Naive thymus-derived CD4-positive, alpha-beta T cell (primary cell): ENCODE measurements around the gene UBXN11. TPM values are rescaled to one million over a fixed set of nuclear protein-coding genes. Genes with fewer than 3 reads are reported as not detected.

Experiments used
- ATAC-seq: fragments of 150-1000 bp; cut with Tn5 transposase; 2 replicates; pipeline ENCODE4 v1.10.0; 2021; ENCODE audit warnings: mild to moderate bottlenecking, moderate library complexity
- CTCF ChIA-PET: fragments of 350-600 bp; sonication (Branson Sonifier 250); formaldehyde crosslinking; loops from one replicate; lab custom pipeline; 2021; ENCODE audit warnings: antibody characterized with exemption; lab: Charles Lee
- POLR2A ChIA-PET: fragments of 350-600 bp; sonication (Branson Sonifier 250); formaldehyde crosslinking; loops from one replicate; lab custom pipeline; 2021; ENCODE audit warnings: antibody characterized with exemption, inconsistent platforms; lab: Charles Lee
- DNase-seq, 9 donors: peaks; one replicate each; pipeline versions ENCODE4 v3.0.0 to v3.0.0-alpha.2; 2020 to 2022; ENCODE audit warnings: mixed read lengths in 1 of 9
- H3K27ac ChIP-seq: one replicate; pipeline ENCODE4 v1.7.0; 2013; ENCODE audit warnings: mild to moderate bottlenecking, low read depth, low read length, moderate library complexity
- H3K27me3 ChIP-seq, 2 donors: one replicate each; pipeline ENCODE4 v1.7.0; 2013; ENCODE audit warnings: low read length in 2 of 2, mild to moderate bottlenecking in 2 of 2, moderate library complexity in 2 of 2; ENCODE audit not compliant: control insufficient read depth in 2 of 2, insufficient read depth in 2 of 2
- H3K36me3 ChIP-seq, 3 experiments: 1 replicate in 2 of 3; 2 replicates in 1 of 3; pipeline ENCODE4 v1.7.0; 2013; ENCODE audit warnings: low read length in 3 of 3, mild to moderate bottlenecking in 3 of 3, moderate library complexity in 1 of 3; ENCODE audit not compliant: insufficient read depth in 3 of 3, control insufficient read depth in 2 of 3
- H3K4me1 ChIP-seq, 2 donors: one replicate each; pipeline ENCODE4 v1.7.0; 2013; ENCODE audit warnings: low read length in 2 of 2, mild to moderate bottlenecking in 2 of 2, moderate library complexity in 1 of 2; ENCODE audit not compliant: control insufficient read depth in 2 of 2, insufficient read depth in 2 of 2
- H3K4me3 ChIP-seq: 2 replicates; pipeline ENCODE4 v1.7.0; 2013; ENCODE audit warnings: mild to moderate bottlenecking, low read length
- H3K9me3 ChIP-seq, 3 experiments: 1 replicate in 2 of 3; 2 replicates in 1 of 3; pipeline ENCODE4 v1.7.0; 2013; ENCODE audit warnings: low read length in 3 of 3; ENCODE audit not compliant: control insufficient read depth in 2 of 3
- H3K27ac Mint-ChIP-seq, 9 donors: one replicate each; pipeline ENCODE4 v1.8.0; 2020 to 2022; ENCODE audit warnings: mixed read lengths in 9 of 9, mild to moderate bottlenecking in 8 of 9, moderate library complexity in 5 of 9, inconsistent platforms in 2 of 9
- H3K27me3 Mint-ChIP-seq, 5 donors: one replicate each; pipeline ENCODE4 v1.8.0; 2021 to 2022; ENCODE audit warnings: mixed read lengths in 5 of 5, mild to moderate bottlenecking in 1 of 5
- H3K36me3 Mint-ChIP-seq, 5 donors: one replicate each; pipeline ENCODE4 v1.8.0; 2020 to 2022; ENCODE audit warnings: mixed read lengths in 5 of 5, mild to moderate bottlenecking in 3 of 5, inconsistent platforms in 1 of 5
- H3K4me1 Mint-ChIP-seq, 7 donors: one replicate each; pipeline ENCODE4 v1.8.0; 2020 to 2022; ENCODE audit warnings: mixed read lengths in 7 of 7, mild to moderate bottlenecking in 3 of 7, inconsistent platforms in 1 of 7
- H3K4me3 Mint-ChIP-seq, 10 donors: one replicate each; pipeline ENCODE4 v1.8.0; 2020 to 2022; ENCODE audit warnings: mild to moderate bottlenecking in 10 of 10, mixed read lengths in 10 of 10, moderate library complexity in 6 of 10, inconsistent platforms in 2 of 10
- H3K9me3 Mint-ChIP-seq, 11 donors: one replicate each; pipeline ENCODE4 v1.8.0; 2020 to 2022; ENCODE audit warnings: mixed read lengths in 11 of 11, mild to moderate bottlenecking in 4 of 11, inconsistent platforms in 1 of 11, moderate library complexity in 1 of 11
- intact Hi-C, 2 donors: fragments of 100-400 bp; cut with micrococcal nuclease; formaldehyde crosslinking; loops; one replicate each; pipeline ENCODE4 v1.15.1; 2023
- polyA plus RNA-seq, 2 donors: library from polyadenylated mRNA; unstranded; fragments of 300-500 nt; fragmentation: Illumina TruSeq; gene quantifications; one replicate each; pipeline ENCODE4 v1.2.3, GENCODE V29; 2021
- total RNA-seq, 6 experiments: library from RNA in 5 of 6; stranded (reverse) in 5 of 6; gene quantifications; 1 replicate in 5 of 6; 2 replicates in 1 of 6; pipeline ENCODE4 v1.2.3 and lab custom pipeline; 2021 to 2026

UBXN11 gene
- total and polyA plus RNA-seq, 7 experiments from 2014 or later = 10.5 to 131 (median 49.6) TPM

DNA sequence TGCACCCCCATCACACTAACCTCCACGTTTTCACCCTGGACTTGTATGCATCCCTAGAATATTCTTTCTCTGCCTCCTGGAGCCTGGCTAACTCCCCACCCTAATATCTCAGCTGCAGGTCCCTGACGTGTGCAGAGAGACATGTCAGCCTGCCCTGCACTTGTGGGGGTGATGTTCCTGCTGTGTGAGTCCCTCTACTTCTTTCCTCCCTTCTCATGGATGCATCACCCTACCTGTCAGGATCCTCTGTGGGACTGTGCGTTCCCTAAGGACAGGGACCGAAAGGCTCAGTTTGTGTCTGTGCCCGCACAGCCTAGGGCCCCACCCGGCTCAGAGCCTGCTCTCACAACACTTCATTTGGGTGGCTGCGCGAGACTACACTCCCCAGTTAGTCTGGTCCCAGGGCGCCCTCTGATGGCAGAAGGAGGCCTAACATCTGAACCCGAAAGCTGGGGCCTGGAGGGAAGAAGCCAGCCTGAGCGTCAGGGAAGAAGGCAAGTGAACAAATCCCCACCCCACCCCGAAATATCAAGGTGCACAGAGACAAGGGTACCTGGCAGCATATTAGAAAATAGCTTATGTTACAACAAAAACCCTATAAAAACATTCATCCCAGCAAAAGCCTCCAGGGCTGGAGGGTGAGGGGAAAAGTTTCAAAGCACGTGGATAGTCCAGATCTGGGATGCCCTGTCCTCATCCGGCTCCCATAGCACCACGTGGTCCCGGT lies 15.0 kb upstream of the UBXN11 start:
- CTCF ChIA-PET = interaction anchor here (0.6 to 19.8 kb wide), 15 partner anchors 10 to 151 kb away, joined by 3 to 541 read pairs (median 4); partner anchors contain the start of genes CEP85, SH3BGRL3 and UBXN11
- Mint-ChIP-seq H3K4me1 (peaks cover 40 to 70% (median 48%) of the 10 kb centered on the region in 7 donors), H3K36me3 (peaks cover 18 to 53% (median 32%) of the 10 kb centered on the region in 5 donors), H3K9me3 (peaks cover 0 to 2% (median 0%) of the 10 kb centered on the region in 11 donors), H3K27me3 (no peaks in the 10 kb centered on the region), H3K27ac (peak overlapping the region; percentile 87 to 99 (median 96)), H3K4me3 (peak overlapping the region; percentile 79 to 99 (median 94))
- Histone ChIP-seq H3K9me3 (no peaks in the 10 kb centered on the region), H3K27ac (peak overlapping the region; percentile 77), H3K36me3 (peaks cover 0 to 51% (median 20%) of the 10 kb centered on the region in 3 experiments), H3K4me1 (peaks cover 42 to 45% of the 10 kb centered on the region in 2 donors), H3K4me3 (peak overlapping the region; percentile 98), H3K27me3 (no peaks in the 10 kb centered on the region)
- ATAC-seq = peak; percentile 93
- peak; percentile 85 to 98 (median 92) for DNase-seq
- intact Hi-C loops = loop anchor here (1.0 to 2.0 kb wide), 11 partner anchors 14 to 153 kb away; partner anchors contain the start of genes ZNF593 (in 2 of the 2), C1orf232 (in 1 of the 2) and CEP85 (in 1 of the 2)
- POLR2A ChIA-PET = interaction anchor here (0.8 to 35.3 kb wide), 19 partner anchors 13 to 151 kb away, joined by 3 to 1967 read pairs (median 5); partner anchors contain the start of genes CEP85, SH3BGRL3, UBXN11 and ZNF593

DNA sequence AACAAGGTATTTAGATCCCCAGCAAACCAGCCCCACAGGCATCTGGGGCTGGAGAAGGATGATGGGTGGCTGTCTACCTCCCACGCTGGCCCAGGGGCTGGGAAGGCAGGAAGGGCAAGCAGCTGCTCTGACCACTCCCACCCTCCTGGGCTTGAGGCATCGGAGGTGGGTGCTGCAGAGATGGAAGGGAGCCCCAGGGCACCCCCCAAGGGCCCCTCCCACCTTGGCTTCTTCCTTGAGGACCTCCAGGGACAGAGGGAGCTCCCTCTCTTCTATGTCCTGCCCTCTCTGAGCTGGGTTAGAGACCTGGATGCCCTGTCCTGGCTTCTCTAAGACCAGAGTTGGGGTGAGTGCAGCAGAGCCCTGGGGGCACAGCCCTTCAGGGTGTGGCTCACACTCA lies 14.5 kb upstream of the UBXN11 start:
- peaks cover 18 to 53% (median 32%) of the 10 kb centered on the region in 5 donors for H3K36me3 Mint-ChIP-seq
- ChIA-PET CTCF (interaction anchor here (0.6 to 19.8 kb wide), 10 partner anchors 10 to 111 kb away, joined by 3 to 541 read pairs (median 5); partner anchors contain the start of gene SH3BGRL3), POLR2A (interaction anchor here (0.5 to 35.3 kb wide), 11 partner anchors 12 to 151 kb away, joined by 3 to 1967 read pairs (median 12); partner anchors contain the start of genes CEP85, SH3BGRL3, UBXN11 and ZNF593)
- no peaks in the 10 kb centered on the region for H3K27me3 Mint-ChIP-seq
- ATAC-seq = peak; percentile 2
- peaks cover 0 to 51% (median 20%) of the 10 kb centered on the region in 3 experiments for H3K36me3 ChIP-seq
- H3K27ac Mint-ChIP-seq = peak overlapping the region; percentile 87 to 99 (median 96)
- peak overlapping the region; percentile 98 for H3K4me3 ChIP-seq
- H3K9me3 Mint-ChIP-seq = peaks cover 0 to 2% (median 0%) of the 10 kb centered on the region in 11 donors
- intact Hi-C loops = loop anchor here (1.0 to 2.0 kb wide), 10 partner anchors 14 to 152 kb away; partner anchors contain the start of genes ZNF593 (in 2 of the 2), C1orf232 (in 1 of the 2) and CEP85 (in 1 of the 2)
- H3K4me3 Mint-ChIP-seq = peak overlapping the region; percentile 79 to 99 (median 95)
- peak in 1 of 9 donors; percentile 33 for DNase-seq
- peaks cover 47 to 51% of the 10 kb centered on the region in 2 donors for H3K4me1 ChIP-seq
- H3K27ac ChIP-seq = peak overlapping the region; percentile 77
- no peaks in the 10 kb centered on the region for H3K27me3 ChIP-seq
- H3K4me1 Mint-ChIP-seq = peaks cover 45 to 76% (median 54%) of the 10 kb centered on the region in 7 donors
- H3K9me3 ChIP-seq = no peaks in the 10 kb centered on the region

- H3K36me3 ChIP-seq = peaks cover 0 to 42% (median 20%) of the 10 kb centered on the region in 3 experiments
- H3K4me3 ChIP-seq = peak overlapping the region; percentile 98
- Mint-ChIP-seq H3K4me1 (peaks cover 62 to 86% (median 68%) of the 10 kb centered on the region in 7 donors), H3K4me3 (peak overlapping the region; percentile 79 to 100 (median 95)), H3K9me3 (peaks cover 0 to 3% (median 0%) of the 10 kb centered on the region in 11 donors), H3K27me3 (no peaks in the 10 kb centered on the region), H3K27ac (peak overlapping the region; percentile 87 to 99 (median 93)), H3K36me3 (peaks cover 18 to 45% (median 30%) of the 10 kb centered on the region in 5 donors)
- CTCF ChIA-PET = interaction anchor here (0.6 to 19.8 kb wide), 9 partner anchors 9 to 85 kb away, joined by 3 to 541 read pairs (median 6); partner anchors contain the start of gene SH3BGRL3
- ATAC-seq (no peak), DNase-seq (peak in 1 of 9 donors; percentile 57)
- H3K27me3 ChIP-seq = no peaks in the 10 kb centered on the region
- H3K27ac ChIP-seq = peak overlapping the region; percentile 77
- no peaks in the 10 kb centered on the region for H3K9me3 ChIP-seq
- intact Hi-C loops = loop anchor here (2.0 to 5.0 kb wide), 3 partner anchors 42 to 206 kb away; partner anchors contain the start of gene PDIK1L (in 1 of the 2)
- peaks cover 67 to 69% of the 10 kb centered on the region in 2 donors for H3K4me1 ChIP-seq
- POLR2A ChIA-PET = interaction anchor here (0.7 to 35.3 kb wide), 19 partner anchors 9 to 284 kb away, joined by 3 to 1967 read pairs (median 6); partner anchors contain the start of genes CEP85, DHDDS, HMGN2 and SH3BGRL3
Observed at GRCh38 chr1:26318338-26319064, 12.1 kb upstream of the UBXN11 start.

GRCh38 chr1:26317612-26318337 lies 11.3 kb upstream of the UBXN11 start, which contains the start of gene CD52:
Gene CD52, plus strand, starts transcription at chr1:26317958. Its CDS starts 60 bp downstream, at chr1:26318018.
- CTCF ChIA-PET = interaction anchor here (0.9 to 19.8 kb wide), 6 partner anchors 9 to 100 kb away, joined by 3 to 541 read pairs (median 6); partner anchors contain the start of gene SH3BGRL3
- peak; percentile 82 for ATAC-seq

DNA sequence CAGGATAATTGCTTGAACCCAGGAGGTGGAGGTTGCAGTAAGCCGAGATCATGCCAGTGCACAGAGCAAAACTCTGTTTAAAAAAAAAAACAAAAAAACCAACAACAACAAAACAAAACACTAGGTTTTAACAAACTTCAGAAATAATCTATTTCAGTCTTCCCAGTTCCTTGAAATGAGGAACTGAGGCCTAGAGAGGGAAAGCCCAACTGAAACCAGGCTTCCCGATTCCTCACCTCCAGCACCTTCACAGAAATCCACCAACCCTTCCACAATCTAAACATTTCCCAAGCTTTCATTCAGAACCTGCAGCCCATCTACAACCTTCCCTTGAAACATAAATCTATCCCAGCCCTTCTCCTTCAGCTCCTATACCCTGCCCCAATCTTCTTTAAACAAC lies 10.7 kb upstream of the UBXN11 start:
- H3K4me3 ChIP-seq = peak overlapping the region; percentile 98
- peaks cover 0 to 5% (median 0%) of the 10 kb centered on the region in 11 donors for H3K9me3 Mint-ChIP-seq
- H3K4me3 Mint-ChIP-seq = peak overlapping the region; percentile 79 to 100 (median 95)
- DNase-seq = no peak
- peak overlapping the region; percentile 87 to 99 (median 93) for H3K27ac Mint-ChIP-seq
- peaks cover 13 to 34% (median 25%) of the 10 kb centered on the region in 5 donors for H3K36me3 Mint-ChIP-seq
- H3K4me1 ChIP-seq = peaks cover 60 to 62% of the 10 kb centered on the region in 2 donors
- H3K27me3 ChIP-seq = no peaks in the 10 kb centered on the region
- peaks cover 56 to 79% (median 60%) of the 10 kb centered on the region in 7 donors for H3K4me1 Mint-ChIP-seq
- H3K36me3 ChIP-seq = peaks cover 0 to 29% (median 16%) of the 10 kb centered on the region in 3 experiments
- H3K27ac ChIP-seq = peak overlapping the region; percentile 77
- no peak for ATAC-seq
- CTCF ChIA-PET = interaction anchor here (0.6 to 19.8 kb wide), 5 partner anchors 8 to 100 kb away, joined by 3 to 541 read pairs (median 5); partner anchors contain the start of gene SH3BGRL3
- no peaks in the 10 kb centered on the region for H3K27me3 Mint-ChIP-seq
- H3K9me3 ChIP-seq = no peaks in the 10 kb centered on the region
- POLR2A ChIA-PET = interaction anchor here (0.6 to 35.3 kb wide), 15 partner anchors 9 to 82 kb away, joined by 3 to 1967 read pairs (median 5); partner anchors contain the start of genes CEP85, SH3BGRL3 and UBXN11
- intact Hi-C loops = loop anchor here (1.0 to 5.0 kb wide), 3 partner anchors 10 to 205 kb away; partner anchors contain the start of gene PDIK1L (in 1 of the 2)

More at GRCh38 chr1:26317612-26318337, 11.3 kb upstream of the UBXN11 start, which contains the start of gene CD52:
- Histone ChIP-seq H3K27me3 (no peaks in the 10 kb centered on the region), H3K4me3 (peak within 1 kb of the TSS; percentile 98), H3K9me3 (no peaks in the 10 kb centered on the region), H3K4me1 (peaks cover 66 to 67% of the 10 kb centered on the region in 2 donors), H3K36me3 (peaks cover 0 to 35% (median 20%) of the 10 kb centered on the region in 3 experiments), H3K27ac (peak within 1 kb of the TSS; percentile 77)
- Mint-ChIP-seq H3K27ac (peak within 1 kb of the TSS; percentile 87 to 99 (median 93)), H3K4me1 (peaks cover 58 to 86% (median 66%) of the 10 kb centered on the region in 7 donors), H3K36me3 (peaks cover 13 to 39% (median 27%) of the 10 kb centered on the region in 5 donors), H3K9me3 (peaks cover 0 to 5% (median 0%) of the 10 kb centered on the region in 11 donors), H3K4me3 (peak within 1 kb of the TSS; percentile 79 to 100 (median 95)), H3K27me3 (no peaks in the 10 kb centered on the region)
- peak; percentile 24 to 87 (median 79) for DNase-seq
- intact Hi-C loops = loop anchor here (1.0 to 5.0 kb wide), 4 partner anchors 10 to 205 kb away; partner anchors contain the start of gene PDIK1L (in 1 of the 2)
- POLR2A ChIA-PET = interaction anchor here (0.6 to 35.3 kb wide), 22 partner anchors 9 to 284 kb away, joined by 3 to 1967 read pairs (median 4); partner anchors contain the start of genes CEP85, DHDDS, SH3BGRL3 and UBXN11
